ENCODE results near the gene LRRC75A.
A peak's percentile ranks its signal among the peaks of the same experiment; 100 is the strongest.

The LRRC75A gene

GRCh38 chr17:16438557-16439302 is 53.3 kb downstream of the LRRC75A start:
- peak; percentile 99 for DNase-seq (ENCODE audit: low read depth, low spot score)
- TF ChIP-seq CTCF (IDR thresholded peaks at IDR 0.05; ENCODE audit: insufficient read depth, low read length, missing control alignments) = no peak
- ChIA-PET CTCF (interaction anchor here (0.8 to 4.7 kb wide), 7 partner anchors 10 to 153 kb away, joined by 3 to 60 read pairs (median 4); no protein-coding TSS in a partner anchor), POLR2A (interaction anchor here (0.5 to 4.4 kb wide), 24 partner anchors 8 to 909 kb away, joined by 3 to 58 read pairs (median 4); partner anchors contain the start of genes NCOR1, TRPV2 and UBB)
- peak overlapping the region; percentile 96 for H3K4me3 ChIP-seq (ENCODE audit: low read depth, low read length)

DNA sequence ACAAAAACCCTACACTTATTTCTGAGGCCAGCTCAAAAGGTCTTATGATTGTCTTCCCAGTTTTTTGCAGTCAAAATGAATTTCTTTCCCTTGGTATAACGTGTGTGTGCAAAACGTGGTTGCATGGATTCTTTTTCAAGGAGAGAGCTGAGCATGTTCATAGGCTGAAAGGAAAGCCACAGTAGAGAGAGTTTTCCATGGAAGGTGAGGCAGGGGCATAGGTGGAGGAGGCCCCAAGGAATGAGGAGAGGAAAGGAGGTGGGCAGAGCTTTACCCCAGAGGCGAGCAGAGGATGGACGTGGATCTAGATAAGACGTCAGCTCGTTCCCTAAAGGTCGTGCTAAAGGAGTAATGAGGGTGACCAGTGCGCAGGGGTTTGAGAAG is 53.8 kb downstream of the LRRC75A start:
- CTCF ChIA-PET = interaction anchor here (0.8 to 4.7 kb wide), 9 partner anchors 10 to 153 kb away, joined by 3 to 60 read pairs (median 4); no protein-coding TSS in a partner anchor
- H3K4me3 ChIP-seq (ENCODE audit: low read depth, low read length) = peak overlapping the region; percentile 60
- no peak for TF ChIP-seq CTCF (IDR thresholded peaks at IDR 0.05; ENCODE audit: insufficient read depth, low read length, missing control alignments)
- no peak for DNase-seq (ENCODE audit: low read depth, low spot score)
- POLR2A ChIA-PET = interaction anchor here (0.5 to 4.4 kb wide), 18 partner anchors 9 to 910 kb away, joined by 3 to 58 read pairs (median 4); partner anchors contain the start of genes TRPV2 and UBB

DNA sequence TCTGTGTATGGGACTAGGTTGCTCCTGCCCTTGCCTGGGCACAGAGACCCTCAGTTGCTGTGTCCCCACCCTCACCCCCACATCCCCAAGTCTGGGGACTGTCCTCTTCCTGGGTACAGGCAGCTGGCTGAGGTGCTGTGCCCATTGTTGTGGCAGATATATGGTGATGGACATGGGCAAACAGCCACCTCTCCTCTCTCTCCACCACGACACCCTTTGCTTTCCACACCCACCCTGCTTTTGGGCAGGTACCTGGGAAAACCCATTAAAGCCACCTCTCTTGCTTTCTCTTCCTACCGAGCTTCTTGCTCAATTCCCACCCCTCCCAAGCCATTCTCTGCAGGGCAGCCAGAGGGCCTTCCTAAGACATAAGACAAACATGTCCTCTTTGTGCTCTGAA is 54.9 kb downstream of the LRRC75A start:
- POLR2A ChIA-PET = interaction anchor here (1.0 kb wide), 1 partner anchor 17 kb away, joined by 5 read pairs; no protein-coding TSS in a partner anchor
- CTCF ChIA-PET = interaction anchor here (1.4 to 3.6 kb wide), 4 partner anchors 8 to 86 kb away, joined by 3 to 46 read pairs (median 4); no protein-coding TSS in a partner anchor
- DNase-seq (ENCODE audit: low read depth, low spot score) = no peak
- no peak overlapping the region for H3K4me3 ChIP-seq (ENCODE audit: low read depth, low read length)
- no peak for TF ChIP-seq CTCF (IDR thresholded peaks at IDR 0.05; ENCODE audit: insufficient read depth, low read length, missing control alignments)

DNA sequence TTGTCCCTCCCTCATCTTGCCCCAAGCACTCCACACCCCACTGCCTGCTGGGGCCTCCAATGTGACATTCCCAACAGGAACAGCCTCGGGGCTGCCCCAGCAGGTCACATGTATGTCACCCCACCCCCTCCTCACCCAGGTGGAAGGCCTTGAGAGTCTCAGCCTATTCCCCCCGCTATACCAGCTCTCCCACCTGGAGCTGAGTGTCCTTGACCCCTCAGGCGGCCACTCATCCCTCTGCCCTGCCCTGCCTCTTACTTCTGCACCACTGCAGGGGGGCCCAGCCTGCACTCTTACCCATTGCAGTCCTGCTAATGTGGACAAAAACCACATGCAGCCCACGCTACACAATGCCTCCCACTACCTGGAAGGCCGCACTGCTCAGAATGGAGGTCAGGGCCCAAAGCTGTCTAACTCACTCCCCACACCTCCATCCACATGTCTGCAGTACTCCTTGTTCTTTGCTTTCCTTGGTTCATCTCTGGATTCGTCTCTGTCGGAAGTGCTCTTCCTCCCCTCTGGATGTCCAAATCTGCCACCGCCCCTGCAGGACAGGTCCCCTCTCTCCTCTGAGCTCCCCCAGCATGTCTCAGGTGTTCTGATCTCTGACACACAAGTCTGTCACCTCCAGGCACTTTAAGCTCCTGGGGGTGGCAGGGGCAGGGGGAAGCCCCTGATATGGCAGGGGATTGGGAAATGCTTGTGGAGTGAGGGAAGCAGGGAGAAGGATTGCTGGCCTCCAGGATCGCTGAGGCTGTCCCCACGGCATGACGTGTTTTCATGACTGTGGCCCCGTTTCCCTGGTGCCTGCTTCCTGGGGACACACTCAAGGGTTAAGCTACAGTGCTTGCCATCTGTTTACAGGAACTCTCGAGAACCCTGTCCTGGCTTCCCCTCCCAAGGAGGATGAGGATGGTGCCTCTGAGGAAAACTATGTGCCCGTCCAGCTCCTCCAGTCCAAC is 55.8 kb downstream of the LRRC75A start:
- no peak for TF ChIP-seq CTCF (IDR thresholded peaks at IDR 0.05; ENCODE audit: insufficient read depth, low read length, missing control alignments)
- CTCF ChIA-PET = interaction anchor here (1.4 to 3.6 kb wide), 3 partner anchors 8 to 87 kb away, joined by 3 to 46 read pairs (median 4); no protein-coding TSS in a partner anchor
- H3K4me3 ChIP-seq (ENCODE audit: low read depth, low read length) = no peak overlapping the region
- POLR2A ChIA-PET = interaction anchor here (1.0 kb wide), 1 partner anchor 17 kb away, joined by 5 read pairs; no protein-coding TSS in a partner anchor
- DNase-seq (ENCODE audit: low read depth, low spot score) = no peak

- H3K4me3 ChIP-seq (ENCODE audit: low read depth, low read length) = no peak overlapping the region
- no peak for TF ChIP-seq CTCF (IDR thresholded peaks at IDR 0.05; ENCODE audit: insufficient read depth, low read length, missing control alignments)
- POLR2A ChIA-PET = no interaction called here
- CTCF ChIA-PET = no interaction called here
- DNase-seq (ENCODE audit: low read depth, low spot score) = no peak
Measured at GRCh38 chr17:16434662-16435061, 57.3 kb downstream of the LRRC75A start.
